NK-92 treated with Interleukin-12 subunit alpha and Interleukin-12 subunit beta, amount 100 ng/mL, for 24 hours (cell line): ENCODE data around the gene CEP250.
"Not testable (repeated sequence)": the region's sequence is repeated elsewhere in the genome, so short reads cannot be mapped to it uniquely, and the experiment has no call there.

ENCODE experiments used
- DNase-seq: peaks from one replicate; lab custom pipeline; 2025; lab: John Stamatoyannopoulos, UW

CEP250 gene

GRCh38 chr20:35497780-35498189, 42.4 kb downstream of the CEP250 start:
- no peak for DNase-seq

- DNase-seq = no peak
Measured at GRCh38 chr20:35499271-35499670, 43.9 kb downstream of the CEP250 start.

GRCh38 chr20:35502352-35502751, 47.0 kb downstream of the CEP250 start:
- no peak for DNase-seq

GRCh38 chr20:35503281-35503680, 47.9 kb downstream of the CEP250 start:
- no peak for DNase-seq

- no peak for DNase-seq
Measured at GRCh38 chr20:35503841-35504561, 48.6 kb downstream of the CEP250 start.

- no peak for DNase-seq
Measured at GRCh38 chr20:35504751-35505150, 49.4 kb downstream of the CEP250 start.

- no peak for DNase-seq
Measured at GRCh38 chr20:35506179-35506578, 50.8 kb downstream of the CEP250 start.

GRCh38 chr20:35506872-35507638, 51.7 kb downstream of the CEP250 start:
- no peak for DNase-seq

GRCh38 chr20:35508493-35509218, 53.3 kb downstream of the CEP250 start:
- no peak for DNase-seq

- no peak for DNase-seq
Measured at GRCh38 chr20:35510951-35511735, 55.7 kb downstream of the CEP250 start.

- no peak for DNase-seq
Measured at GRCh38 chr20:35511814-35512420, 56.5 kb downstream of the CEP250 start.

GRCh38 chr20:35514371-35514932, 59.1 kb downstream of the CEP250 start:
- no peak for DNase-seq

GRCh38 chr20:35515341-35515740, 59.9 kb downstream of the CEP250 start:
- no peak for DNase-seq

- no peak for DNase-seq
Measured at GRCh38 chr20:35515949-35516645, 60.7 kb downstream of the CEP250 start.

GRCh38 chr20:35517125-35517524, 61.7 kb downstream of the CEP250 start:
- DNase-seq = no peak

GRCh38 chr20:35517767-35518166, 62.4 kb downstream of the CEP250 start:
- DNase-seq = not testable (repeated sequence)

GRCh38 chr20:35518955-35519354, 63.6 kb downstream of the CEP250 start:
- no peak for DNase-seq

GRCh38 chr20:35523298-35523888, 68.0 kb downstream of the CEP250 start:
- no peak for DNase-seq

GRCh38 chr20:35525639-35526038, 70.2 kb downstream of the CEP250 start:
- no peak for DNase-seq

- DNase-seq = no peak
Measured at GRCh38 chr20:35527122-35527769, 71.8 kb downstream of the CEP250 start.
